Mucosa of stomach (tissue), 1 donor: ENCODE results near the gene PXK.
A peak's percentile ranks its signal among the peaks of the same experiment; 100 is the strongest.
"Not testable (repeated sequence)": the region's sequence is repeated elsewhere in the genome, so short reads cannot be mapped to it uniquely, and the experiment has no call there.

ENCODE experiments used
- H3K27me3 ChIP-seq: one replicate; pipeline ENCODE4 v1.7.0; 2013; ENCODE audit warnings: mild to moderate bottlenecking, low read length; ENCODE audit not compliant: control insufficient read depth, insufficient read depth
- H3K36me3 ChIP-seq: one replicate; pipeline ENCODE4 v1.7.0; 2013; ENCODE audit warnings: low read length; ENCODE audit not compliant: control insufficient read depth, insufficient read depth
- H3K4me1 ChIP-seq: one replicate; pipeline ENCODE4 v1.7.0; 2013; ENCODE audit warnings: mild to moderate bottlenecking, low read length; ENCODE audit not compliant: control insufficient read depth, insufficient read depth
- H3K4me3 ChIP-seq: one replicate; pipeline ENCODE4 v1.7.0; 2013; ENCODE audit warnings: low read length
- H3K9ac ChIP-seq: one replicate; pipeline ENCODE4 v1.7.0; 2013; ENCODE audit warnings: mild to moderate bottlenecking, low read length, moderate library complexity
- H3K9me3 ChIP-seq: one replicate; pipeline ENCODE4 v1.7.0; 2013; ENCODE audit warnings: mild to moderate bottlenecking, low read length, moderate library complexity; ENCODE audit not compliant: control insufficient read depth
- donor health status: Pancreatic carcinoma.

PXK gene

GRCh38 chr3:58332575-58333188 is at the start of gene PXK:
Gene PXK, plus strand, starts transcription at chr3:58332892. Its CDS starts 97 bp downstream, at chr3:58332989.
- no peaks in the 10 kb centered on the region for H3K27me3 ChIP-seq
- H3K9me3 ChIP-seq, result no peaks in the 10 kb centered on the region
- peak within 1 kb of the TSS; percentile 70 for H3K9ac ChIP-seq
- H3K36me3 ChIP-seq, result no peaks in the 10 kb centered on the region
- H3K4me3 ChIP-seq, result peak within 1 kb of the TSS; percentile 71
- H3K4me1 ChIP-seq, result peaks cover 15% of the 10 kb centered on the region

GRCh38 chr3:58285334-58285733 is 47.4 kb upstream of the PXK start:
- peaks cover 4% of the 10 kb centered on the region for H3K36me3 ChIP-seq
- no peak overlapping the region for H3K9ac ChIP-seq
- no peaks in the 10 kb centered on the region for H3K9me3 ChIP-seq
- no peak overlapping the region for H3K4me3 ChIP-seq
- no peaks in the 10 kb centered on the region for H3K4me1 ChIP-seq
- no peaks in the 10 kb centered on the region for H3K27me3 ChIP-seq

- Histone ChIP-seq H3K27me3 (no peaks in the 10 kb centered on the region), H3K9me3 (no peaks in the 10 kb centered on the region), H3K36me3 (peaks cover 4% of the 10 kb centered on the region), H3K4me1 (no peaks in the 10 kb centered on the region), H3K9ac (no peak overlapping the region), H3K4me3 (no peak overlapping the region)
Observed at GRCh38 chr3:58287354-58287753, 45.3 kb upstream of the PXK start.

GRCh38 chr3:58288011-58288728 is 44.5 kb upstream of the PXK start:
- Histone ChIP-seq H3K4me3 (no peak overlapping the region), H3K9ac (no peak overlapping the region), H3K4me1 (no peaks in the 10 kb centered on the region), H3K9me3 (no peaks in the 10 kb centered on the region), H3K36me3 (peaks cover 4% of the 10 kb centered on the region), H3K27me3 (no peaks in the 10 kb centered on the region)

- H3K9ac ChIP-seq, H3K4me3 ChIP-seq, H3K36me3 ChIP-seq, H3K4me1 ChIP-seq, H3K27me3 ChIP-seq, H3K9me3 ChIP-seq: not testable (repeated sequence)
Observed at GRCh38 chr3:58288964-58289613, 43.6 kb upstream of the PXK start.

GRCh38 chr3:58290446-58290845 is 42.2 kb upstream of the PXK start:
- H3K9ac ChIP-seq, H3K4me3 ChIP-seq, H3K9me3 ChIP-seq, H3K36me3 ChIP-seq, H3K4me1 ChIP-seq, H3K27me3 ChIP-seq: not testable (repeated sequence)

- H3K4me3 ChIP-seq, result no peak overlapping the region
- no peaks in the 10 kb centered on the region for H3K4me1 ChIP-seq
- no peaks in the 10 kb centered on the region for H3K27me3 ChIP-seq
- H3K9me3 ChIP-seq, result no peaks in the 10 kb centered on the region
- no peaks in the 10 kb centered on the region for H3K36me3 ChIP-seq
- H3K9ac ChIP-seq, result no peak overlapping the region
Observed at GRCh38 chr3:58291671-58292338, 40.9 kb upstream of the PXK start.

GRCh38 chr3:58292866-58293265 is 39.8 kb upstream of the PXK start:
- no peaks in the 10 kb centered on the region for H3K36me3 ChIP-seq
- no peaks in the 10 kb centered on the region for H3K4me1 ChIP-seq
- H3K9me3 ChIP-seq, result no peaks in the 10 kb centered on the region
- H3K4me3 ChIP-seq, result no peak overlapping the region
- H3K9ac ChIP-seq, result no peak overlapping the region
- no peaks in the 10 kb centered on the region for H3K27me3 ChIP-seq

- Histone ChIP-seq H3K4me3 (no peak overlapping the region), H3K36me3 (no peaks in the 10 kb centered on the region), H3K27me3 (no peaks in the 10 kb centered on the region), H3K4me1 (no peaks in the 10 kb centered on the region), H3K9me3 (no peaks in the 10 kb centered on the region), H3K9ac (no peak overlapping the region)
Observed at GRCh38 chr3:58293516-58293915, 39.2 kb upstream of the PXK start.

- H3K27me3 ChIP-seq, result no peaks in the 10 kb centered on the region
- H3K9ac ChIP-seq, result no peak overlapping the region
- no peaks in the 10 kb centered on the region for H3K4me1 ChIP-seq
Observed at GRCh38 chr3:58296269-58296668, 36.4 kb upstream of the PXK start.

GRCh38 chr3:58296843-58297242 is 35.8 kb upstream of the PXK start:
- H3K4me1 ChIP-seq, result no peaks in the 10 kb centered on the region
- H3K9ac ChIP-seq, result no peak overlapping the region

More at GRCh38 chr3:58296269-58296668, 36.4 kb upstream of the PXK start:
- H3K36me3 ChIP-seq, result no peaks in the 10 kb centered on the region
- no peak overlapping the region for H3K4me3 ChIP-seq
- no peaks in the 10 kb centered on the region for H3K9me3 ChIP-seq

GRCh38 chr3:58298190-58298589 is 34.5 kb upstream of the PXK start:
- H3K9ac ChIP-seq, result no peak overlapping the region
- H3K4me3 ChIP-seq, result no peak overlapping the region
- no peaks in the 10 kb centered on the region for H3K9me3 ChIP-seq
- no peaks in the 10 kb centered on the region for H3K36me3 ChIP-seq
- H3K4me1 ChIP-seq, result no peaks in the 10 kb centered on the region
- no peaks in the 10 kb centered on the region for H3K27me3 ChIP-seq

More at GRCh38 chr3:58296843-58297242, 35.8 kb upstream of the PXK start:
- H3K27me3 ChIP-seq, result no peaks in the 10 kb centered on the region
- H3K36me3 ChIP-seq, result no peaks in the 10 kb centered on the region
- no peaks in the 10 kb centered on the region for H3K9me3 ChIP-seq
- no peak overlapping the region for H3K4me3 ChIP-seq
